Vagina (tissue), 2 donors: Measurements from ENCODE around the gene VSIG1.

Experiments
- POLR2AphosphoS5 ChIP-seq, 2 donors: sonication (generic); formaldehyde crosslinking; IDR thresholded peaks; one replicate each; pipeline ENCODE4 v1.9.0; 2017; ENCODE audit warnings: antibody characterized with exemption in 2 of 2, mild to moderate bottlenecking in 2 of 2, low read depth in 1 of 2; ENCODE audit not compliant: insufficient read depth in 1 of 2
- TF ChIP-seq, protein P1 (sequence below), 3 experiments: fragments of 450-650 bp in 2 of 3; fragments of 200-600 bp in 1 of 3; sonication (generic) in 1 of 3; IDR thresholded peaks; one replicate each; pipeline ENCODE4 v1.5.1; 2017 to 2019; ENCODE audit warnings: antibody characterized with exemption in 3 of 3, mild to moderate bottlenecking in 2 of 3, moderate library complexity in 2 of 3

DNA sequence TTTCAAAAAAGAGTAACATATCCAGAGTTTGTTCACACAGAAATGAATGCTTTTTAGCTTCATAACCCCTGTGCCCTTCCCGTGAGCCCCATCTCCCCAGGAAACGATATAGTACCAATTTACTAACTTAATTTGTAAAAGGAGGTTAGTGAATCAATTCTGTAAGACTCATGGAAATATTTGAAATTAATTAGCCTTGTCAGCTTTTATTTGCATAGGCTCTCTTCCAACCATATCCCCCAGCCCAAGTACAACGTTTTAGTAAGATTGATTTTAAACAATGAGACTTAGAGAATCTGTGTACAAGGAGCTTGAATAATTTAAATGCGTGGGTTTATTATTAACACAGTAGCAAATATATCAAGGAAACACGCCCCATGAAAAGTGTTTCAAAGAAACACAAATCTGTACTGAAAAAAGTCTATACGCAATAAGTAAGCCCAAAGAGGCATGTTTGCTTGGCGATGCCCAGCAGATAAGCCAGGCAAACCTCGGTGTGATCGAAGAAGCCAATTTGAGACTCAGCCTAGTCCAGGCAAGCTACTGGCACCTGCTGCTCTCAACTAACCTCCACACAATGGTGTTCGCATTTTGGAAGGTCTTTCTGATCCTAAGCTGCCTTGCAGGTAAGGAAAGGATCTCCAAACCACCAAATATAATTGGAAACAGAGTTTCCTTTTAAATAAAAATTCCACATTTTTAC lies at the start of gene VSIG1:
- TF ChIP-seq POLR2AphosphoS5 (IDR thresholded peaks at IDR 0.05; ENCODE audit: insufficient read depth in 1 of 2, low read depth in 1 of 2) = no peak
- TF ChIP-seq, protein P1, sequence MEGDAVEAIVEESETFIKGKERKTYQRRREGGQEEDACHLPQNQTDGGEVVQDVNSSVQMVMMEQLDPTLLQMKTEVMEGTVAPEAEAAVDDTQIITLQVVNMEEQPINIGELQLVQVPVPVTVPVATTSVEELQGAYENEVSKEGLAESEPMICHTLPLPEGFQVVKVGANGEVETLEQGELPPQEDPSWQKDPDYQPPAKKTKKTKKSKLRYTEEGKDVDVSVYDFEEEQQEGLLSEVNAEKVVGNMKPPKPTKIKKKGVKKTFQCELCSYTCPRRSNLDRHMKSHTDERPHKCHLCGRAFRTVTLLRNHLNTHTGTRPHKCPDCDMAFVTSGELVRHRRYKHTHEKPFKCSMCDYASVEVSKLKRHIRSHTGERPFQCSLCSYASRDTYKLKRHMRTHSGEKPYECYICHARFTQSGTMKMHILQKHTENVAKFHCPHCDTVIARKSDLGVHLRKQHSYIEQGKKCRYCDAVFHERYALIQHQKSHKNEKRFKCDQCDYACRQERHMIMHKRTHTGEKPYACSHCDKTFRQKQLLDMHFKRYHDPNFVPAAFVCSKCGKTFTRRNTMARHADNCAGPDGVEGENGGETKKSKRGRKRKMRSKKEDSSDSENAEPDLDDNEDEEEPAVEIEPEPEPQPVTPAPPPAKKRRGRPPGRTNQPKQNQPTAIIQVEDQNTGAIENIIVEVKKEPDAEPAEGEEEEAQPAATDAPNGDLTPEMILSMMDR (IDR thresholded peaks at IDR 0.05) = no peak
